ENCODE data around the gene LCN15. TPM values are rescaled to one million over a fixed set of nuclear protein-coding genes. Genes with fewer than 3 reads are reported as not detected.
A peak's percentile ranks its signal among the peaks of the same experiment; 100 is the strongest.
"Not testable (repeated sequence)": the region's sequence is repeated elsewhere in the genome, so short reads cannot be mapped to it uniquely, and the experiment has no call there.

Gene LCN15
- total RNA-seq, 1 donor from 2014 or later, result 1.9 TPM

GRCh38 chr9:136713550-136713949 lies 50.8 kb downstream of the LCN15 start:
- TF ChIP-seq, protein P1, sequence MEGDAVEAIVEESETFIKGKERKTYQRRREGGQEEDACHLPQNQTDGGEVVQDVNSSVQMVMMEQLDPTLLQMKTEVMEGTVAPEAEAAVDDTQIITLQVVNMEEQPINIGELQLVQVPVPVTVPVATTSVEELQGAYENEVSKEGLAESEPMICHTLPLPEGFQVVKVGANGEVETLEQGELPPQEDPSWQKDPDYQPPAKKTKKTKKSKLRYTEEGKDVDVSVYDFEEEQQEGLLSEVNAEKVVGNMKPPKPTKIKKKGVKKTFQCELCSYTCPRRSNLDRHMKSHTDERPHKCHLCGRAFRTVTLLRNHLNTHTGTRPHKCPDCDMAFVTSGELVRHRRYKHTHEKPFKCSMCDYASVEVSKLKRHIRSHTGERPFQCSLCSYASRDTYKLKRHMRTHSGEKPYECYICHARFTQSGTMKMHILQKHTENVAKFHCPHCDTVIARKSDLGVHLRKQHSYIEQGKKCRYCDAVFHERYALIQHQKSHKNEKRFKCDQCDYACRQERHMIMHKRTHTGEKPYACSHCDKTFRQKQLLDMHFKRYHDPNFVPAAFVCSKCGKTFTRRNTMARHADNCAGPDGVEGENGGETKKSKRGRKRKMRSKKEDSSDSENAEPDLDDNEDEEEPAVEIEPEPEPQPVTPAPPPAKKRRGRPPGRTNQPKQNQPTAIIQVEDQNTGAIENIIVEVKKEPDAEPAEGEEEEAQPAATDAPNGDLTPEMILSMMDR (IDR thresholded peaks at IDR 0.05; ENCODE audit: partially characterized antibody, unreplicated experiment), result no peak
- DNase-seq, result no peak
- peaks cover 5% of the 10 kb centered on the region for H3K4me1 Mint-ChIP-seq (ENCODE audit: low read depth, unreplicated experiment)
- peak overlapping the region; percentile 79 for H3K27ac Mint-ChIP-seq (ENCODE audit: unreplicated experiment)
- H3K4me3 Mint-ChIP-seq (ENCODE audit: unreplicated experiment), result peak overlapping the region; percentile 83
- H3K9me3 Mint-ChIP-seq (ENCODE audit: unreplicated experiment), result peaks cover 5% of the 10 kb centered on the region
- peaks cover 5% of the 10 kb centered on the region for H3K27me3 Mint-ChIP-seq (ENCODE audit: unreplicated experiment)
- no peaks in the 10 kb centered on the region for H3K36me3 Mint-ChIP-seq (ENCODE audit: unreplicated experiment)

DNA sequence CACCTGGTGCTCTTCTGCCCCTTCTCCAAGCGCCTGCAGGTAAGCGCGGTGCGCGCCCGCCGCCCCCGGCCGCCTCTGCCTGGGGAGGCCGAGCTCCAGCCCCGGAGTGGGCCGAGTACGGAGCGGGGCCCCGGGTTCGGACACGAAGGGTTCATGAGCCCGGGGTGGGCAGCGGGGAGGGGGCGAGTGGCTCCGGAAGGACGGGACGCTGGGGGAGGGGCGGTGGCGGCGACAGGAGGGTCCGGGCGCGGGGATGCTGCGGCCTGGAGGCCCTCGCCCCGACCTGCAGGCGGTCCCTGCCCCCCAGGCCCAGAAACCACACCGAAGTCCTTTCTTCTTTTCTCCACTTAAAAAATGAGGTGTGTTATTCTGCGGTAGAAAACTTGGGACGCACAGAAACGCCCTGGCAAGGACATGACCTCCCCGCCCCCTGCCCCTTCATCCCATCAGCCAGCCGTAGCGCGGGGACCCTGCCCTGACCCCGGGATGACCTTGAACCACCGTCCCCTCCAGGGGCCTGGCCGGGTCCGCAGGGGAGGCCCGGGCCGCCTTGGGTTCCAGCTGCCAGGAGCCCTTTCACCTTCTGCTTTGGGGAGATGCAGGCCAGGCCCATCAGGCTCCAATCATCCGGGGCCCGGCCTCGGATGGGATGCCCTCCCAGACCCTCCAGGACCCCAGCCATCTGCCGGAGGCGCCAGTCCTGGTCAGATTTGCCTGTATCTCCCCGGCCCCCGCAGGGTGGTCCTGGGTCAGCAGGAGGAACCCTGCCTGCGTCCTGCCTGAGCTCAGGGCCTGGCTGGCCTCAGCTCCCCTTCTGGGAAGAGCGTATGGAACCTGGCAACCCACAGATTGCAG lies 51.4 kb downstream of the LCN15 start:
- Mint-ChIP-seq H3K4me1 (ENCODE audit: low read depth, unreplicated experiment) (peaks cover 5% of the 10 kb centered on the region), H3K4me3 (ENCODE audit: unreplicated experiment) (peak overlapping the region; percentile 83), H3K36me3 (ENCODE audit: unreplicated experiment) (no peaks in the 10 kb centered on the region), H3K27me3 (ENCODE audit: unreplicated experiment) (peaks cover 5% of the 10 kb centered on the region), H3K27ac (ENCODE audit: unreplicated experiment) (peak overlapping the region; percentile 79), H3K9me3 (ENCODE audit: unreplicated experiment) (peaks cover 10% of the 10 kb centered on the region)
- DNase-seq, result peak; percentile 67
- TF ChIP-seq, protein P1 (IDR thresholded peaks at IDR 0.05; ENCODE audit: partially characterized antibody, unreplicated experiment), result no peak

GRCh38 chr9:136711751-136712689 lies 52.3 kb downstream of the LCN15 start, which contains the start of gene DIPK1B:
Gene DIPK1B (plus strand): TSS chr9:136712572. CDS start chr9:136712666, 94 bp downstream.
- H3K4me3 Mint-ChIP-seq (ENCODE audit: unreplicated experiment), result peak within 1 kb of the TSS; percentile 89
- DNase-seq, result peak; percentile 74
- H3K27ac Mint-ChIP-seq (ENCODE audit: unreplicated experiment), result peak within 1 kb of the TSS; percentile 79
- H3K4me1 Mint-ChIP-seq (ENCODE audit: low read depth, unreplicated experiment), result peaks cover 5% of the 10 kb centered on the region
- peaks cover 10% of the 10 kb centered on the region for H3K9me3 Mint-ChIP-seq (ENCODE audit: unreplicated experiment)
- no peaks in the 10 kb centered on the region for H3K36me3 Mint-ChIP-seq (ENCODE audit: unreplicated experiment)
- H3K27me3 Mint-ChIP-seq (ENCODE audit: unreplicated experiment), result peaks cover 5% of the 10 kb centered on the region
- TF ChIP-seq, protein P1 (IDR thresholded peaks at IDR 0.05; ENCODE audit: partially characterized antibody, unreplicated experiment), result no peak

GRCh38 chr9:136711219-136711648 lies 53.1 kb downstream of the LCN15 start:
- not testable (repeated sequence) for H3K9me3 Mint-ChIP-seq (ENCODE audit: unreplicated experiment); DNase-seq

DNA sequence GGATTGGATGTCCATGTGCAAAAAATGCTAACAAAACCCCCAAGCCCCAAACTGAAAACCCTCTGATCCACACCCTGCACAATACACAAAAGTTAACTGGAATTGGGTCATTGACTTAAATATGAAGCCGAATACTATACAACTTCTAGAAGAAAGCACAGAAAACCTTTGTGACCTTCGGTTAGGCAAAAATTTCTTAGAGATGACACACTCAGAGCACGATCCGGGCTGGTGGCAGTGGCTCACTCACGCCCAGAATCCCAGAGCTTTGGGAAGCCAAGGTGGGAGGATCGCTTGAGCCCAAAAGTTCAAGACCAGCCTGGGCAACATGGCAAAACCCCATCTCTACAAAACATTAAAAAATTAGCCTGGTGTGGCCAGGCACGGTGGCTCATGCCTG lies 53.8 kb downstream of the LCN15 start:
- DNase-seq, result no peak
- Mint-ChIP-seq H3K4me1 (ENCODE audit: low read depth, unreplicated experiment) (peaks cover 3% of the 10 kb centered on the region), H3K4me3 (ENCODE audit: unreplicated experiment) (no peak overlapping the region)

More at GRCh38 chr9:136711219-136711648, 53.1 kb downstream of the LCN15 start:
- H3K4me3 Mint-ChIP-seq (ENCODE audit: unreplicated experiment), result peak overlapping the region; percentile 89
- not testable (repeated sequence) for H3K27ac Mint-ChIP-seq (ENCODE audit: unreplicated experiment); H3K27me3 Mint-ChIP-seq (ENCODE audit: unreplicated experiment); H3K4me1 Mint-ChIP-seq (ENCODE audit: low read depth, unreplicated experiment); H3K36me3 Mint-ChIP-seq (ENCODE audit: unreplicated experiment)

More for the DNA sequence above, 53.8 kb downstream of the LCN15 start:
- no peak overlapping the region for H3K27ac Mint-ChIP-seq (ENCODE audit: unreplicated experiment)
- TF ChIP-seq, protein P1 (IDR thresholded peaks at IDR 0.05; ENCODE audit: partially characterized antibody, unreplicated experiment), result no peak
- peaks cover 5% of the 10 kb centered on the region for H3K27me3 Mint-ChIP-seq (ENCODE audit: unreplicated experiment)
- H3K36me3 Mint-ChIP-seq (ENCODE audit: unreplicated experiment), result no peaks in the 10 kb centered on the region
- H3K9me3 Mint-ChIP-seq (ENCODE audit: unreplicated experiment), result peaks cover 8% of the 10 kb centered on the region

All from glutamatergic neuron (in vitro differentiated cells).